DMS79 treated with DMSO at 0.1 percent for 48 hours (cell line): ENCODE measurements around the gene TNN.
"Not testable (repeated sequence)": the region's sequence is repeated elsewhere in the genome, so short reads cannot be mapped to it uniquely, and the experiment has no call there.

Experiments
- DNase-seq: peaks from one replicate; lab custom pipeline; 2025; lab: John Stamatoyannopoulos, UW

Gene TNN, protein sequence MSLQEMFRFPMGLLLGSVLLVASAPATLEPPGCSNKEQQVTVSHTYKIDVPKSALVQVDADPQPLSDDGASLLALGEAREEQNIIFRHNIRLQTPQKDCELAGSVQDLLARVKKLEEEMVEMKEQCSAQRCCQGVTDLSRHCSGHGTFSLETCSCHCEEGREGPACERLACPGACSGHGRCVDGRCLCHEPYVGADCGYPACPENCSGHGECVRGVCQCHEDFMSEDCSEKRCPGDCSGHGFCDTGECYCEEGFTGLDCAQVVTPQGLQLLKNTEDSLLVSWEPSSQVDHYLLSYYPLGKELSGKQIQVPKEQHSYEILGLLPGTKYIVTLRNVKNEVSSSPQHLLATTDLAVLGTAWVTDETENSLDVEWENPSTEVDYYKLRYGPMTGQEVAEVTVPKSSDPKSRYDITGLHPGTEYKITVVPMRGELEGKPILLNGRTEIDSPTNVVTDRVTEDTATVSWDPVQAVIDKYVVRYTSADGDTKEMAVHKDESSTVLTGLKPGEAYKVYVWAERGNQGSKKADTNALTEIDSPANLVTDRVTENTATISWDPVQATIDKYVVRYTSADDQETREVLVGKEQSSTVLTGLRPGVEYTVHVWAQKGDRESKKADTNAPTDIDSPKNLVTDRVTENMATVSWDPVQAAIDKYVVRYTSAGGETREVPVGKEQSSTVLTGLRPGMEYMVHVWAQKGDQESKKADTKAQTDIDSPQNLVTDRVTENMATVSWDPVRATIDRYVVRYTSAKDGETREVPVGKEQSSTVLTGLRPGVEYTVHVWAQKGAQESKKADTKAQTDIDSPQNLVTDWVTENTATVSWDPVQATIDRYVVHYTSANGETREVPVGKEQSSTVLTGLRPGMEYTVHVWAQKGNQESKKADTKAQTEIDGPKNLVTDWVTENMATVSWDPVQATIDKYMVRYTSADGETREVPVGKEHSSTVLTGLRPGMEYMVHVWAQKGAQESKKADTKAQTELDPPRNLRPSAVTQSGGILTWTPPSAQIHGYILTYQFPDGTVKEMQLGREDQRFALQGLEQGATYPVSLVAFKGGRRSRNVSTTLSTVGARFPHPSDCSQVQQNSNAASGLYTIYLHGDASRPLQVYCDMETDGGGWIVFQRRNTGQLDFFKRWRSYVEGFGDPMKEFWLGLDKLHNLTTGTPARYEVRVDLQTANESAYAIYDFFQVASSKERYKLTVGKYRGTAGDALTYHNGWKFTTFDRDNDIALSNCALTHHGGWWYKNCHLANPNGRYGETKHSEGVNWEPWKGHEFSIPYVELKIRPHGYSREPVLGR (N-terminal part only)

DNA sequence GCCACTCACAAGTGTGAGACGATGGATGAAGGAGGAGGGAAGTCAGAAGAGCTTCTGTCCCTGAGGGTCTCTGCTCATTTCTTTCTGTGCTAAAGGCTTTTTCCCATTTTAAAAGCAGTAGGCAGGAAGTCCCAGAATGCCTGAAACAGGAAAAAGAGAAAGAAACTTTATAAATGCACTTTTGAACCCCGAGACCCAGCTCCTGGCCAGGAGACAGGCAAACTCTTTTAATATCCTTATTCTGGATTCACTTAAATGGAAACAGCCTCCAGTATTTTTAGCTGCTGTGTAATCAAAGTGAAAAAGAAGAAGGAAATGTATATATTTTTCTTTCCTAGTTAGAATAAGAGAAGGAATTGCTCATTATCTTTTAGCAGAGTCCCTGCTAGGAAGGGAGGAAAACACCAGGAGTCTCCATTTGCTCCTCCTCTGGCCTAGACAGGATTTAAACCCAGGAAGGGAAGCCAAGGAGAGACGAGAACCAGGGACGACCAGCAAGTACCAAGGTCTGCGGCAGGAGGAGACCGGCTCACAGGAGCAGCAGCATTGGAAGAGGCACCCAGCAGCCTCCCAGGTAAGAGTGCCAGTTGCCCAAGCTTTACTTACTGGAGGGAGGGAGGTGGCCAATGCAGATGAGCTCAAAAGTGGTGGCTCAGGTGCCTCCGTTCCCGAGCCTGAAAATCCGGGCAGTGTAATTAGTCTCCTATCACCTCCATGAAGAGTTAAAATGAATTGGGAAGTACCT, at the start of gene TNN:
TNN (plus strand) TSS at position 472 of the 745 bp plus-strand sequence. CDS start 9,586 bp downstream, outside the sequence.
- DNase-seq, result no peak

DNA sequence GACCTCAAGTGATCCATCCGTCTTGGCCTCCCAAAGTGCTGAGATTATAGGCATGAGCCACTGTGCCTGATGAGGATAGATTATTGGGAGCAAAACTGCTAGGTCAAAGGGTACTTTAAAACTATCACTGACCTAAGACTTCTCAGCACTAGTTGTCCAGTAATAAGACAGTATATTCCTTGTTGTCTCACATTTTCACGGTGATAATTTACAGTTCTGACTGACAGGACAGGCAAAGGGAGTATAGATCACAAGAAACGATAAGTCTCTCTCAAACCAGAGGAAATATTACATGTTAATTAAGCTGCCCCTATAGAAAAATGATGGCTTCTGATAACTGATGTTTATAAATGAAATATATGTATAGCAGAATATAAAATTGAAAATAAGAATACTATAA, 48.1 kb upstream of the TNN start:
- DNase-seq, result no peak

DNA sequence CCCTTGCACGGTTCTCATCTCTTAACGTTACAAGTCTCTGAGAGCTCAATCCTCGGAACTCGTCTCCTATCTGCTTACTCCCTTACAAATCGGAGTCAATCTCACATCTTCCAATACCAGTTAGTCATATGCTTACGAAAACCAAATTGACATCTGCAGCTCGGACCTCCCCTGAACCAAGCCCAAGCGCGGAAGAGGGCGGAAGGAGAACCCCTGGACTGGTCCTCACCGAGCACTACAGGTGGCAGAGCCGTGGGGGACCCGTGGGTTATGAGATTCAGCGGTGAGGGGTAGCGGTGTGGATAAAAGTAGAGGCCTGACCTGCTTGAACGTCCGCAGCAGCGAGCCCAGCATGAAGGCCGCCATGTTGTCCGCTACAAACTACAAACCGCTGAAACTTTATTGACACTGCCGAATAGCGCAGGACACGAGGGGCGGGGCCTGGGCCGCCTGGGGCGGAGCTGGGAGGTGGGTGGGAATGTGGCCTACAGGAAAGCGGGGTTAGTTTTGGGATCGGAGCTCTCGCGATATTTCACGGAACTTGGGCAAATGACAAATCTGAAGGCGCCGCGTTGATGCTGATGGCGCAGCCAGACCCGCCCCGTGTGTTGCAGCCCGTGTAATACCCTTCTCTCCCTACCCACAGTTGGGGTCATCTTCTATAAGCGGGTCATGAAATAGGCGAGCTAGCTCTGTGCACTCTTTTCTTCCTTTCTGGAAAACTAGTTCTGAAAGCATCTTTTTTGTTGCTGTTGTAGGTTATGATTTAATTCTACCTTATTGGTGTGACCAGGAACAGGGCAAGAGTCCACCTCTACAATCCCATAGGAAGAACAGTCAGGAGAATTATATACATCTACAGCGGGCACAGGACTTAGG, 44.4 kb upstream of the TNN start, which contains the start of gene MRPS14:
MRPS14 (minus strand) TSS at position 383 of the 879 bp plus-strand sequence; CDS start at position 366, 17 bp downstream.
- peak; percentile 95 for DNase-seq

DNA sequence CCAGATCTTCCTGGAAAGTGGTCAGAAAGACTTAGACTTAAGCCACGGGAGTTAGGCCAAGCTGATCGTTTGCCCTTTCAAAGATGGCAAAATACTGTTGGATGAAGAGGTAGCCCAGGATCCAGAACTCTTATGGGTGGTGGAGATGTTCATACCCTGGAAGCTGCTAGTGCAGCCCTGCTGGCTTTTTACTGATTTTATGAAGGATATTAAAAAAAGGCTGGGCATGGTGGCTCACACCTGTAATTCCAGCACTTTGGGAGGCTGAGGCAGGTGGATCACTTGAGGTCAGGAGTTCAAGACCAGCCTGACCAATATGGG, 43.8 kb upstream of the TNN start:
- DNase-seq, result not testable (repeated sequence)

DNA sequence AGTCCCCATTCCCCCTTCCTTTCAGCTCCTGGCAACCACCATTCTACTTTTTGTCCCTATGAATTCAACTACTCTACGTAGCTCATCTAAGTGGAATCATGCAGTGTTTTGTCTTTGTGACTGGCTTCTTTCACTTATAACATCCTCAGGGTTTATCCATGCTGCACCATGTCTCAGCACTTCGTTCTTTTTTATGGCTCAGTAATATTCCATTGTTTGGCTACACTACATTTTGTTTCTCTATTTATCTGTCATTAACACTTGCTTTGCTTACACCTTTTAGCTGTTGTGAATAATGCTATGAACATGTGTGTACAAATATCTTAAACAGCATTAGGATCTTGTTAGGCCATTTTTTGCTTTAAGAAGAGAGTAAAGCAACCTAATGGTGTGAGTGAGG, 42.9 kb upstream of the TNN start:
- DNase-seq, result no peak

DNA sequence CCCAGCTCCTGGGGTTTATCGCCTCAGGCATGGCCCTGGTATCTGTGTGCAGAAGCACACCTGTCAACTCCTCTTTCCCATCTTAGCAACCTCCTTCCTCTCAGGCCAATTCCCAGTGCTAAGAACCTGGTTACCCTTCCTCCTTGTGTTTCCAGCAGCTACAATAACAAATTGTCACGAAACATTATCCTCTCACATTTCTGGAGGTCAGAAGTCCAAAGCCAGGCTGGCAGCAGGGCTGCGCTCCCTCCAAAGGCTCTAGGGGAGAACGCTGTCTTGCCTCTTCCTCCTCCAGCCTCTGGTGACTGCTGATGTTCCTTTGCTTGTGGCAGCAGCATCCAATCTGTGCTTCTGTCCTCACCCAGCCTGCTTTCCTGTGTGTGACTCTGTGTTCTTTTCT, 33.7 kb upstream of the TNN start:
- DNase-seq, result no peak

DNA sequence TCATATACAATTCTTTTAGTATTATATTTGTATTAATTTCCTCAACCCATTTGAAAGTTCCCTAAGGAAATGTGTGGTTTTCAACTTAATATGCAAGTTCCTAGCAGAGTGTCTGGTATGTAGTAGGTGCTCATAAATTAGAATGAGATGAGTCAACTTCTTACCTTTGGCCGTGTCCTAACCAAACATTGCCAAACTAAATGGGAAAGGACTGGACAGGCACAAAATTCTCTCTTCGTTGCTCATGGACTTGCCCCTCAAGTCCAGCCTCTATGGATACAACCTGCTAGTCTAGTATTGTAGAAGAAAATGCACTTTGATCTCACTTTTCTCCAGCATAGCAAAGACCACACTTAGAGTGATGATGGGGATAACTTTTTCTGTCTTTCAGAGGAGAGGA, 32.9 kb upstream of the TNN start:
- DNase-seq, result no peak

DNA sequence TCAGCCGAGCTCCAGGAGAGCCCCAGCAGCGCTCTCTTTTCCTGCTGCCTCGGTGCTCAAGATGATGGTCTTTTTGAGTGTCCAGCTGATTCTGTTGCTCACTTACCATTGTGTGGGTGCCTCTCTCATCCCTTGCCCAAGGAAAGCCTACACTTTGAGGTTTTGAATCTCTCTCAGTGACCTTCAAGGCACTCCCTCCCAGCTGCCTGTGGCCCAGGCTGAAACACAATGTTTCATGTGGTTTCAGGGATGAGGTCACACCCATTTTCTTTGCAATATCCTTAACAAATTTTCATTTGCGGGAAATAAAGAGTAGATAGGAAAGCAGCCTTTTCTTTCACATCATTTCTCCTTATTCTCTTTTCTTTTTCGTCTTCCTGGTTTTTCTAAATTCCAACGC, 31.8 kb upstream of the TNN start:
- no peak for DNase-seq

DNA sequence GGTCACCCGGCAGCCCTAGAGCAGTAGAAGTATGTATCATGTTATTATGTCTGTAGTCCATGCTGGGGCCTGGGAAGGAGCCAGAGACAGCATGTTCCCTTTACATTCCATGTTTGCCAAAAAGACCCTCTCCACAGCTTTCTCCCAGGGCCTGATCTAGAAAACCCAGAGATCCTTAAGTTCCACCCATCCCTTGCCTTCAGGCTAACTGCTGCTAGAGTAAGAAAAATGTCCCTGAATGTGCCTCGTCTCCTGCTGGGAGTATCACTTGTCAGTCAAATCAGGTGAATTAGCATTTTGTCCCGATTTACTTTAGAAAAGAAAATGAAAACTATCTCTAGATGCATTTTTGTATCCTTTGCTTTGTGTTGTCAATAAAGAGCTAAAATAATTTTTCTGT, 31.2 kb upstream of the TNN start:
- no peak for DNase-seq

DNA sequence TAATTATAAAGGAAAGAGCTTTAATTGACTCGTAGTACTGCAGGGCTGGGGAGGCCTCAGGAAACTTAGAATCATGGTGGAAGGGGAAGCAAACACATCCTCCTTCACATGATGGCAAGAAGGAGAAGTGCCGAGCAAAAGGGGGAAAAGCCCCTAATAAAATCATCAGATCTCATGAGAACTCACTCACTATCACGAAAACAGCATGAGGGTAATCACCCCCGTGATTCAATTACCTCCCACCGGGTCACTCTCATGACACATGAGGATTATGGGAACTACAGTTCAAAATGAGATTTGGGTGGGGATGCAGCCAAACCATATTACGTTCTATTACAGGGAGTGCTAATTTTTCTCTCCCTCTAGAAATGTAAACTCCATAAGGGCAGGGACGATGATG, 30.2 kb upstream of the TNN start:
- DNase-seq, result no peak

DNA sequence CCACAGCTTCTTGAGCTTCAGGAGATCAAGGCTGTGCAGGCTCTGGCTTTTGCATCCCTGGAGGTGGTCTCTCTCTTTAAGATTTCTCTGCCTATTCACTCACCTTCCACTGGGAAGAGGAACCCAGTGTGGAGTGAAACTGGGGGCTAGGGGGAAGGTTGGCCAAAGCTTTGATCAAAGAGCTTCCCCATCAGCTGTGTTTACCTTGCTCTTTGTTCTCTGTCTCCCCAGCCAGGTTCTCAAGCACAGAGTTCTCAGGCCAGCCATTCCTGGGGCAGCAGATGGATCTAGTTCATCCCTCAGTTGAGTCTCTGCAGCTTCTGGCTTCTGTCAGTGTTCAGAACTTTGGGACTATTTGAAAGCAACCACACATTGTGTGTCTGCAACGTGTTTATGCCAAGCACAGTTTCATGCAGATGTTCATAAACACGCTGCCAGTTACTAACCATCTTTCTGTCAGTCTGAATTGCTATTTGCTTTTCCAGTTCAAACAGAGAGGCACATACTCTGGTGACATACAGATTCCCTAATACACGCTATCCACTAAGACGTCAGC, 27.2 kb upstream of the TNN start:
- no peak for DNase-seq

DNA sequence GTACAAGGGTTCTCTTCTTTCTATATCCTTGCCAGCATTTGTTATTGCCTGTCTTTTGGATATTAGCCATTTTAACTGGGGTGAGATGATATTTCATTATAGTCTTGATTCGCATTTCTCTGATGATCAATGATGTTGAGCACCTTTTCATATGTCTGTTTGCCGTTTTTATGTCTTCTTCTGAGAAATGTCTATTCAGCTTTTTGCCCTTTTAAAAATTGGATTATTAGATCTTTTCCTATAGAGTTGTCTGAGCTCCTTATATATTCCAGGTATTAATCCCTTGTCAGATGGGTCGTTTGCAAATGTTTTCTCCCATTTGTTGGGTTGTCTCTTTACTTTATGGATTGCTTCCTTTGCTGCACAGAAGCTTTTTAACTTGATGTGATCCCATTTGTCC, 25.0 kb upstream of the TNN start:
- DNase-seq, result no peak

DNA sequence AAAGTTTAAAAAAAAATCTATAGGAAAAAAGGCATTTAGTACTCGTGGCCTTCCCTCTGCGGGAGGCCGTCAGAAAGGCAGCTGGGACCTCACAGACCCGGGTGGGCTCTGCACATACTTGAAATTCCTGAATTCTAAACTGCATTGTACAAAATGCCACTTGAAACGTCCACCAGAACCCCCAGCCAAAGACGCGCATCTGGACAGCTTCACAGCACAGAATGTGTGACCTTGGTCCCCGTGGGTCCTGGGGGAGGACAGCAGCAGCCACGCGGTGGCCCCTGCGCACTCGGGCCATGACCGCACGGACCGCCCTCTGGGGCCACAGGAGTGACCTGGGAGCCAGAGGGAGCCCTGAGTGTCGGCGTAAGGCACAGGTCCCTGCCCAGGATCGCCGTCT, 23.8 kb upstream of the TNN start:
- no peak for DNase-seq

DNA sequence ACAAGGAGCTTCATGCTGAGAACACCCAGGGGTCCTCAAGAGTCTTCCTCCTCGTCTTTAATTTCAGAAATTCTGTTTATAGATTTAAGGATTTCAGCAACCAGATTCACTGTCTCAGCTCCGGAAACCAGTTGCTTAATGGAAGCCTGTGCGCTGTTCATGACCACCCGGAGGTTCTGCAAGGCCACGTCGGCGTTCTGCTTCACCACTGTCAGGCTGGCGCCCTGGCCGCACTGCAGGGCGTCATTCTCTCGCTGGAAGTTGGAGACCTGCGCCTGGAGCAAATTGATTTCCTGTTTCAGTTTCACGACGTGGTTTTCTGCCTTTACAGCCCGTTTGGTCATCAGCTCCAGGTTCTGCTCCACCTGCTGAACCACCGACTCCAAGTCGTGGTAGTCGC, 23.0 kb upstream of the TNN start:
- DNase-seq, result not testable (repeated sequence)

DNA sequence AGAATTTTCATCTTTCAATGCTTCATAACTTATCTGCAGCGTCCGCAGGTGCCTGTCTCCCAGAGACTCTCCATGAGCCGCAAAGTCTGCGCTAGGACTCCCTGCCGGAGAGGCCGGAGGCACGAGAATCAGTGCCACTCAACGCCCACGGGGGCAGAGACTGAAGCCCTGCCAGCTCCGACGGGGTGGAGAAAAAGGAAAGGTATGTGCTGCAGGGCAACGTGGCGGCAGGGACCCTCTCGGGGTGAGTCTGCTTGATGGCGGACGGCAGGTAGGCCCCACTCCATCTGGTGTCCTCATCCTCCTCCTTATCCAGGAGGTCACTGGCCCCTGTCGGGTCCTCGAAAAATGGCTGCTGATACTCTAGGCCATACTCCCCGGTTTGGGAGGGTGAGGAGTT, 22.5 kb upstream of the TNN start:
- no peak for DNase-seq

DNA sequence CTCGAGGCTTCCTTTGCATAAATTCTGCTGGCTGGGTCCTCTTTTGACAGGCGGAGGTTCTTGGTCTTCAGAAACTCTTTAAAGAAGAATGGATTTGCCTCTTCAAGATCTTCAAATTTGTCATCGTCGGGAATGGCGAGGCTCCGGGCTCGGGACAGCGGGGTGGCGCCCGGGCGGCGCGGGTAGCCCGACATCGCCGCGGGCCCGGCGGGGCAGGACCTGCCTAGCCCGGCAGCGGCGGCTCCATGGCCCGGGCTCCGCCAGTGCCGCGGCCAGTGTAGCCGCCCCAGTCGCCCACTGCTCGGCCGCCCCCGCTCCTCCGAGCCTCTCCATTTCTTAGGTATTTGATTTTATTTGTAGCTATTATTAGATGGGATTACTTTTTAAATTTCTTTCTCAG, 22.1 kb upstream of the TNN start:
- DNase-seq, result no peak

DNA sequence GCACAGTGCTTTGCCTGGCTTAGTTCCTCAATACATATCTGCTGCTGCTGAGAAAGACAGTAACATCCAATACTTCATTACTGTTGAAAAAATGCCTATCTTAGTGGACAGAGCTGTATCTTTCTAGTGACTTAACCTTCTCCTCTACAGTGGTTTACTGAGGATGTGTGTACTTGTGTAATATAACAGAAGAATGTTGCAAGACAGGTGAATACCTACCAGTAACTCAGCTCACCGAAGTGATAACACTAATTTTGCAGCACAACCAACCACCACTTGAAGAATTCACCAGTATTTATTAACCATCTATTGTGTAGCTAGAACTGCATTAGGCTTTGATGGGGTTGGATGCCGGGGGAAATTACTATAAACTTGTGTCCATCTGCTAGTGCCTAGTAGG, 16.6 kb upstream of the TNN start:
- no peak for DNase-seq

DNA sequence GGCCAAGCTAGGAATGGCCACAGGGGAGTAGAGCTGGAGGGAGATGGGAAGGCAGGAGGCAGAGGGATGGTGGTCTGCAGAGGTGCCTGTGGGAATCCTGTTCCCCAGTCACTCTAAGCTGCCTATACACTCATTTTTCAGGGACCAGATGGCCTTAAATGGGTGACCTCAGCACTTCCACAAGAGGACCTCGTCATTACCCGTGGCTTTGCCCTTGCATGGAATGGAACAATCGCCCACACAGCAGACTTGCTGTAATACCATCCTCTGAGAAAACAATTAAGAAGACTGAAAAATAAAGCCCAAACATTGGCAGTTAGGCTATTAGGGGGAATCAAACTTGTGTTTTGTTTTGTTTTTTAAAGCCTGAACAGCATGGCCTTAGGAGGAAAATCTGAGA, 12.9 kb upstream of the TNN start:
- no peak for DNase-seq

DNA sequence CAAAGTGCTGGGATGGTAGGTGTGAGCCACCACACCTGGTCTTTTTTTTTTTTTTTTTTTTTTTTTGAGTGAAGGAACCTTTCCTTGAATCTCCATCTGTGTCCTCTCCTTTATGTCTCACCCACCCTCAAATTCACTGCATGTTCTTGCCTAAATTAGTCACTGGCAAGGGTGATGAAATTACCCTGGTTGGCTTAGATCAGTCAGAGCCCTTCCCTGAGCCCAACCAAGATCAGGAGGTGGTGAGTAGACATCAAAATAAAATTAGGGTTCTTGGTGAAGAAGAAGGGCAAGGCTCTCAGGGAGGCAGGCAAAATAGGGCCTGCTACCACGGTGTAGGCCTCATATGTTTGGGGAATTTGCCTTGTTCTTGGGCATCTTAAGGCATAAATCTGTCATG, 5.3 kb upstream of the TNN start:
- no peak for DNase-seq

DNA sequence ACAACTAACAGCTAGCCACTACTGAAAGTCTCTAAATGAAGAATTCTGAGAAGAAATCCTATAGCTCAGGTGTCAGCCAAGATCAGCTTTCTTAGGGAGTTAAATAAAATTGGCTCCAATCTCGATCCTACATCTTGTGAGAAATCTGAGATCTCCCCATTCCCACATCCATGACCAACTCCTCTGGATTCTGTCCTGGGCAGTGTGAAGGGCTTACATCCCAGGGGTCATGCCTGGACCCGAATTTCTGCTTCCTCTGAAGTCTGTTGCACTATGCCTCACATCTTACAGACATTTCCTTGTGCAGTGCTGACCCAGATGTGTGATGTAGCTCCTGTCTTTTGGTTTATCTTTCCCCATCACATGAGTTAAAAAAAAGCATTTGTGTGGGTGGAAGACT, 4.8 kb upstream of the TNN start:
- DNase-seq, result no peak
